Measurements from ENCODE around the gene SCYL3. TPM values are rescaled to one million over a fixed set of nuclear protein-coding genes. Genes with fewer than 3 reads are reported as not detected.
"Not testable (repeated sequence)": the region's sequence is repeated elsewhere in the genome, so short reads cannot be mapped to it uniquely, and the experiment has no call there.

SCYL3 gene
- total RNA-seq, 1 donor: 10.5 TPM

GRCh38 chr1:169829671-169830070 is 64.0 kb downstream of the SCYL3 start:
- DNase-seq (ENCODE audit: low read depth in 2 of 3, low spot score in 2 of 3): no peak

DNA sequence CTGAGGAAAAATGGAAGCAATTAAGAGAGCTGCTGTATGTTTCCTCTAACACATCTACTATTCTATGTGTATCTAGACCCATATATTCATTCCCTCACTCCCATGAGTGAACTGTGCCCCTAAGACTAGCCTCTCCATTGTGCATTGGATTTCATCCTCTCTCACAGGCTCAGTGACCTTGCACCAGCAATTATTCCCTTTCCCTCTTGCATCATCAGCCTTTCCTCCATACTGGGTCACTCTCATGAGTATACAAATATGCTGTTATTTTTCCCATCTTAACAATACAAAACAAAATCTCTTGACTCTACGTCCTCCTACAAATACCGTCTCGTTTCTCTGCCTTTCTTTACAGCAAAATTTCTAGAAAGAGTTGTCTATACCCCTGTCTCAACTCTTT is 69.5 kb downstream of the SCYL3 start:
- DNase-seq (ENCODE audit: low read depth in 2 of 3, low spot score in 2 of 3): no peak

DNA sequence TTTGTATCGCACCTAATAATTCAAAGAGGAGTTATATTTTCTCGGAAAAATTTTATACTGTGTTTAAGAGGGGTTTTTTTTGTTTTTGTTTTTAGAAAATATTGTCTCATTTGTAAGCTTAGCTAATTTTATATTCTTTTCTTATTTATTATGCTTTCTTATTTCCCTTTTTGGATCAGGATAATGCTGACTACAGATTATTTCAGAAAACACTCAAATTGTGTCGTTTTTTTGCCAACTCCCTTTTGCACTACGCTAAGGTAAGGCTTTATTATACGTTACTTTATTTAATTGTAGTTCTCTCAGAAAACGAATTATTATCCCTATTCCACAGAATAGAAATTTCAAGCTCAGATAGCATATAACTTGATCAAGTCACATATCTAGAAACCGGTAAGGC is 72.2 kb downstream of the SCYL3 start:
- DNase-seq (ENCODE audit: low read depth in 2 of 3, low spot score in 2 of 3): no peak

GRCh38 chr1:169816617-169817016 is 77.1 kb downstream of the SCYL3 start:
- DNase-seq (ENCODE audit: low read depth in 2 of 3, low spot score in 2 of 3): no peak

- DNase-seq (ENCODE audit: low read depth in 2 of 3, low spot score in 2 of 3): no peak
These were observed 79.4 kb downstream of the SCYL3 start for GRCh38 chr1:169814265-169814664.

GRCh38 chr1:169812131-169812530 is 81.6 kb downstream of the SCYL3 start:
- DNase-seq (ENCODE audit: low read depth in 2 of 3, low spot score in 2 of 3): no peak

DNA sequence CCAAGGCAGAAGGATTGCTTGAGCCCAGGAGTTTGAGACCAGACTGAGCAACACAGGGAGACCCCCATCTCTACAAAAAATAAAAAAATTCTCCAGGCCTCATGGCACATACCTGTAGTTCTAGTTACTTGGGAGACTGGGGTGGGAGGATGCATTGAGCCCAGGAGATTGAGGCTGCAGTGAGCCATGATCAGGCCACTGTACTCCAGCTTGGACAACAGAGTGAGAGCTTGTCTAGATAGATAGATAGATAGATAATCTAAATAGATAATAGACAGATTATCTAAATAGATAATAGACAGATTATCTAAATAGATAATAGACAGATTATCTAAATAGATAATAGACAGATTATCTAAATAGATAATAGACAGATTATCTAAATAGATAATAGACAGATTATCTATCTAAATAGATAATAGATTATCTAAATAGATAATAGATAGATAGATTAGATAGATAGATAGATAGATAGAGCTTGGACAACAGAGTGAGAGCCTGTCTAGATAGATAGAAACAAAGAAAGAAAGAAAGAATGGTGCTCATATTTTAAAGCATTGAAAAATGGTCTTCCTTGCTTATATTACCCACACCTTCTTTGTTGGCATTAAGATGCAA is 82.2 kb downstream of the SCYL3 start:
- DNase-seq (ENCODE audit: low read depth in 2 of 3, low spot score in 2 of 3): not testable (repeated sequence)

- DNase-seq (ENCODE audit: low read depth in 2 of 3, low spot score in 2 of 3): peak in 2 of 3 donors; percentile 22 to 67
These were observed 84.2 kb downstream of the SCYL3 start for GRCh38 chr1:169809370-169810095.

- no peak for DNase-seq (ENCODE audit: low read depth in 2 of 3, low spot score in 2 of 3)
These were observed 88.8 kb downstream of the SCYL3 start for GRCh38 chr1:169804941-169805340.

GRCh38 chr1:169802888-169803287 is 90.8 kb downstream of the SCYL3 start:
- peak in 1 of 3 donors; percentile 46 for DNase-seq (ENCODE audit: low read depth in 2 of 3, low spot score in 2 of 3)

Small RNA genes within 50 kb of the gene (small RNA-seq; reads per million reads assigned to genes)
- gene RN7SL333P: not detected

Other genes with a start within 250 kb of the SCYL3 start
- 339 TPM for gene SELL, start 182.3 kb downstream of the SCYL3 start, total RNA-seq
- under 0.01 TPM for gene SELE, start 159.8 kb downstream of the SCYL3 start, total RNA-seq
- gene METTL18, start 99.0 kb downstream of the SCYL3 start, total RNA-seq: 1.9 TPM
- 14.5 TPM for gene KIFAP3, start 180.8 kb upstream of the SCYL3 start, total RNA-seq